SK-N-SH (cell line): ENCODE measurements around the gene NSUN2. TPM values are rescaled to one million over a fixed set of nuclear protein-coding genes. Genes with fewer than 3 reads are reported as not detected.

Experiments
- CTCF ChIA-PET: fragments of 300-600, 350-600 bp; formaldehyde crosslinking; extraction: SDS; loops from one replicate; lab custom pipeline; 2021; lab: Yijun Ruan, JAX
- POLR2A ChIA-PET: fragments of 350-600 bp; sonication (Branson Sonifier 250); formaldehyde crosslinking; extraction: SDS; loops from one replicate; lab custom pipeline; 2020; ENCODE audit warnings: antibody characterized with exemption, inconsistent platforms; lab: Yijun Ruan, JAX
- DNase-seq: peaks from one replicate; pipeline ENCODE4 v3.0.0; 2012
- H2AFZ ChIP-seq: fragments of 200-600 bp; sonication (generic); 2 replicates; pipeline ENCODE4 v1.8.1; 2016; ENCODE audit warnings: antibody characterized with exemption, mild to moderate bottlenecking, low read depth
- H3F3A ChIP-seq: fragments of 200-600 bp; sonication (generic); replicated peaks from 2 replicates; pipeline ENCODE3; 2016; ENCODE audit warnings: antibody characterized with exemption, mild to moderate bottlenecking; ENCODE audit not compliant: insufficient read depth
- H3K27ac ChIP-seq, 2 experiments: fragments of 200-500 bp in 1 of 2; fragments of 200-600 bp in 1 of 2; sonication (Bioruptor generic) in 1 of 2; sonication (generic), shearing (Covaris generic) in 1 of 2; 2 replicates each; pipeline versions ENCODE4 v1.5.1 to v1.6.1; 2014 to 2016; ENCODE audit warnings: low read depth in 2 of 2, inconsistent platforms in 1 of 2, low read length in 1 of 2, mild to moderate bottlenecking in 1 of 2, mixed read lengths in 1 of 2
- H3K27me3 ChIP-seq: fragments of 200-600 bp; sonication (generic), shearing (Covaris generic); 2 replicates; pipeline ENCODE4 v1.6.1; 2016; ENCODE audit warnings: mixed run types; ENCODE audit not compliant: insufficient read depth
- H3K36me3 ChIP-seq, 2 experiments: fragments of 200-500 bp in 1 of 2; fragments of 200-600 bp in 1 of 2; sonication (Bioruptor generic) in 1 of 2; sonication (generic) in 1 of 2; replicated peaks in 1 of 2; 2 replicates each; pipeline versions ENCODE3 to v1.5.1; 2014 to 2016; ENCODE audit warnings: low read length in 1 of 2, mild to moderate bottlenecking in 1 of 2; ENCODE audit not compliant: insufficient read depth in 2 of 2, control insufficient read depth in 1 of 2
- H3K4me1 ChIP-seq, 2 experiments: fragments of 200-500 bp in 1 of 2; fragments of 200-600 bp in 1 of 2; sonication (Bioruptor generic) in 1 of 2; sonication (generic), shearing (Covaris generic) in 1 of 2; 2 replicates each; pipeline versions ENCODE4 v1.5.1 to v1.6.1; 2014 to 2016; ENCODE audit warnings: low read depth in 1 of 2, low read length in 1 of 2, mixed run types in 1 of 2; ENCODE audit not compliant: insufficient read depth in 2 of 2, control insufficient read depth in 1 of 2
- H3K4me2 ChIP-seq: fragments of 200-600 bp; sonication (generic), shearing (Covaris generic); 2 replicates; pipeline ENCODE4 v1.6.1; 2017; ENCODE audit warnings: mixed run types
- H3K4me3 ChIP-seq, 2 experiments: fragments of 200-500 bp in 1 of 2; fragments of 200-600 bp in 1 of 2; sonication (Bioruptor generic) in 1 of 2; sonication (generic), shearing (Covaris generic) in 1 of 2; 2 replicates each; pipeline versions ENCODE4 v1.5.1 to v1.8.1; 2014 to 2016; ENCODE audit warnings: low read depth in 2 of 2, inconsistent platforms in 1 of 2, low read length in 1 of 2, mild to moderate bottlenecking in 1 of 2, mixed read lengths in 1 of 2, moderate library complexity in 1 of 2
- H3K79me2 ChIP-seq: fragments of 200-600 bp; sonication (generic); 2 replicates; pipeline ENCODE4 v1.8.1; 2017; ENCODE audit warnings: mild to moderate bottlenecking; ENCODE audit not compliant: insufficient read depth
- H3K9ac ChIP-seq: fragments of 200-600 bp; sonication (generic); 2 replicates; pipeline ENCODE4 v1.6.1; 2017; ENCODE audit warnings: mixed run types
- H3K9me2 ChIP-seq: fragments of 200-600 bp; sonication (generic); 2 replicates; pipeline ENCODE4 v1.6.1; 2017; ENCODE audit warnings: mixed run types
- H3K9me3 ChIP-seq: fragments of 200-600 bp; sonication (generic); 2 replicates; pipeline ENCODE4 v1.6.1; 2017; ENCODE audit warnings: mixed run types, mild to moderate bottlenecking, moderate library complexity
- H4K20me1 ChIP-seq: fragments of 200-600 bp; sonication (generic); 2 replicates; pipeline ENCODE4 v1.6.1; 2017; ENCODE audit warnings: mild to moderate bottlenecking, mixed run types; ENCODE audit not compliant: insufficient read depth
- CHD2 ChIP-seq: fragments of 150-350 bp; IDR thresholded peaks from 2 replicates; pipeline ENCODE4 v1.6.1; 2018; ENCODE audit warnings: low read length; ENCODE audit not compliant: partially characterized antibody
- ELF1 ChIP-seq: IDR thresholded peaks from 2 replicates; pipeline ENCODE4 v1.4.0; 2012
- EP300 ChIP-seq, 2 experiments: IDR thresholded peaks; 2 replicates each; pipeline versions ENCODE4 v1.4.0 to v1.6.1; 2012; ENCODE audit warnings: borderline replicate concordance in 1 of 2, low read depth in 1 of 2, low read length in 1 of 2
- FOSL2 ChIP-seq: IDR thresholded peaks from 2 replicates; pipeline ENCODE4 v1.4.0; 2012; ENCODE audit warnings: low read depth, mild to moderate bottlenecking, moderate library complexity, borderline replicate concordance
- FOXM1 ChIP-seq: IDR thresholded peaks from 2 replicates; pipeline ENCODE4 v1.4.0; 2012; ENCODE audit warnings: low read depth, mild to moderate bottlenecking
- GABPA ChIP-seq: IDR thresholded peaks from 2 replicates; pipeline ENCODE4 v1.4.0; 2012; ENCODE audit warnings: low read depth, mild to moderate bottlenecking
- MEF2A ChIP-seq: IDR thresholded peaks from 2 replicates; pipeline ENCODE4 v1.4.0; 2012; ENCODE audit warnings: low read depth, borderline replicate concordance
- NFIC ChIP-seq: IDR thresholded peaks from 2 replicates; pipeline ENCODE4 v1.4.0; 2012; ENCODE audit warnings: borderline replicate concordance
- NRF1 ChIP-seq: IDR thresholded peaks from 2 replicates; pipeline ENCODE4 v1.6.1; 2012; ENCODE audit warnings: low read depth, mild to moderate bottlenecking, low read length
- REST ChIP-seq: IDR thresholded peaks from 2 replicates; pipeline ENCODE4 v1.6.1; 2012; ENCODE audit warnings: mild to moderate bottlenecking, low read depth, low read length, moderate library complexity
- RXRA ChIP-seq: IDR thresholded peaks from 2 replicates; pipeline ENCODE4 v1.4.0; 2012; ENCODE audit warnings: low read depth, mild to moderate bottlenecking, borderline replicate concordance
- SIN3A ChIP-seq: IDR thresholded peaks from 2 replicates; pipeline ENCODE4 v1.6.1; 2012; ENCODE audit warnings: low read depth, mild to moderate bottlenecking, low read length, moderate library complexity, borderline replicate concordance
- USF1 ChIP-seq: IDR thresholded peaks from 2 replicates; pipeline ENCODE4 v1.4.0; 2012; ENCODE audit warnings: low read depth, borderline replicate concordance
- USF2 ChIP-seq: fragments of 150-350 bp; IDR thresholded peaks from 2 replicates; pipeline ENCODE4 v1.6.1; 2017; ENCODE audit warnings: antibody characterized with exemption, low read length, low read depth, borderline replicate concordance
- ZBTB33 ChIP-seq: IDR thresholded peaks from 2 replicates; pipeline ENCODE4 v1.4.0; 2012; ENCODE audit warnings: low read depth, borderline replicate concordance
- WGBS: methylation state at CpG from one replicate; pipeline ENCODE4 v1.1.6; 2017; ENCODE audit warnings: low lambda C conversion rate; 5-methylcytosine and 5-hydroxymethylcytosine counted together
- polyA plus RNA-seq, 3 experiments: library from polyadenylated mRNA; depleted of rRNA; stranded (reverse); fragments of >200 nt; gene quantifications; 2 replicates each; pipeline ENCODE4 v1.2.3, GENCODE V29; 2012

NSUN2 gene
- polyA plus RNA-seq, 1 of the 3 experiments (the other 2 are of a cell fraction), result 78.9 TPM

- Histone ChIP-seq H3K27me3 (no peaks in the 10 kb centered on the region), H3K4me3 (no peak overlapping the region), H3F3A (no peaks in the 10 kb centered on the region), H3K9me3 (no peaks in the 10 kb centered on the region), H3K9ac (no peak overlapping the region), H3K79me2 (no peaks in the 10 kb centered on the region), H3K4me2 (no peak overlapping the region), H3K4me1 (no peaks in the 10 kb centered on the region), H4K20me1 (no peaks in the 10 kb centered on the region), H3K27ac (no peak overlapping the region), H3K36me3 (peaks cover 2 to 10% of the 10 kb centered on the region in 2 experiments), H2AFZ (no peak overlapping the region), H3K9me2 (no peaks in the 10 kb centered on the region)
- TF ChIP-seq SIN3A, result no peak
- TF ChIP-seq FOXM1, result no peak
- CTCF ChIA-PET, result no interaction called here
- 84% methylated on average over 7 of the region's 12 CpGs for WGBS
- POLR2A ChIA-PET, result no interaction called here
- no peak for DNase-seq
Measured at GRCh38 chr5:6591671-6592288, 41.1 kb downstream of the NSUN2 start.

- H3K9me3 ChIP-seq, result no peaks in the 10 kb centered on the region
- no peak overlapping the region for H3K4me2 ChIP-seq
- H3K27me3 ChIP-seq, result no peaks in the 10 kb centered on the region
- H3K4me3 ChIP-seq, result no peak overlapping the region
- H3F3A ChIP-seq, result no peaks in the 10 kb centered on the region
- no peak overlapping the region for H2AFZ ChIP-seq
- no peak overlapping the region for H3K27ac ChIP-seq
- CTCF ChIA-PET, result no interaction called here
- no peaks in the 10 kb centered on the region for H4K20me1 ChIP-seq
- no peaks in the 10 kb centered on the region for H3K36me3 ChIP-seq
- no peak for DNase-seq
- TF ChIP-seq GABPA (no peak), USF2 (no peak), NRF1 (no peak), RXRA (no peak), USF1 (no peak), NFIC (no peak), ELF1 (no peak), FOXM1 (no peak), MEF2A (no peak), REST (no peak), FOSL2 (no peak), ZBTB33 (no peak), CHD2 (no peak), EP300 (IDR thresholded peaks at IDR 0.05; ENCODE audit: borderline replicate concordance in 1 of 2, low read depth in 1 of 2, low read length in 1 of 2) (no peak)
- H3K9me2 ChIP-seq, result no peaks in the 10 kb centered on the region
- no peaks in the 10 kb centered on the region for H3K79me2 ChIP-seq
- POLR2A ChIA-PET, result no interaction called here
- no peak overlapping the region for H3K9ac ChIP-seq
- H3K4me1 ChIP-seq, result no peaks in the 10 kb centered on the region
- 67% methylated on average over 2 of the region's 2 CpGs for WGBS
Measured at GRCh38 chr5:6590581-6590980, 42.3 kb downstream of the NSUN2 start.
